Sigmoid colon (tissue), 7 donors: Measurements from ENCODE around the gene OR9G4. TPM values are rescaled to one million over a fixed set of nuclear protein-coding genes. Genes with fewer than 3 reads are reported as not detected.

Experiments used
- DNase-seq: peaks from one replicate; pipeline ENCODE4 v3.0.0-alpha.2; 2019
- H3K27ac ChIP-seq, 4 donors: fragments of 200-600 bp; sonication (generic); one replicate each; pipeline ENCODE4 v1.5.1; 2016 to 2019; ENCODE audit warnings: mild to moderate bottlenecking in 1 of 4
- H3K27me3 ChIP-seq, 3 donors: fragments of 200-600 bp; sonication (generic); one replicate each; pipeline ENCODE4 v1.5.1; 2019; ENCODE audit warnings: mild to moderate bottlenecking in 1 of 3
- H3K36me3 ChIP-seq, 4 donors: fragments of 200-600 bp; sonication (generic); one replicate each; pipeline ENCODE4 v1.5.1; 2016 to 2019
- H3K4me1 ChIP-seq, 4 donors: fragments of 200-600 bp; sonication (generic); one replicate each; pipeline ENCODE4 v1.5.1; 2017 to 2019
- H3K4me3 ChIP-seq, 4 donors: fragments of 200-600 bp; sonication (generic); one replicate each; pipeline ENCODE4 v1.5.1; 2017 to 2019; ENCODE audit warnings: mild to moderate bottlenecking in 2 of 4, moderate library complexity in 1 of 4
- H3K9me3 ChIP-seq, 4 donors: fragments of 200-600 bp in 3 of 4; sonication (generic) in 3 of 4; one replicate each; pipeline versions ENCODE4 v1.5.1 to v1.6.1; 2013 to 2019
- CTCF ChIP-seq, 4 experiments: fragments of 450-650 bp in 3 of 4; fragments of 200-600 bp in 1 of 4; IDR thresholded peaks; one replicate each; pipeline ENCODE4 v1.5.1; 2016 to 2019; ENCODE audit warnings: antibody characterized with exemption in 4 of 4, mild to moderate bottlenecking in 3 of 4, moderate library complexity in 2 of 4
- EP300 ChIP-seq, 4 donors: sonication (generic); formaldehyde crosslinking; IDR thresholded peaks; one replicate each; pipeline ENCODE4 v1.6.1; 2017; ENCODE audit warnings: antibody characterized with exemption in 4 of 4
- POLR2A ChIP-seq, 2 donors: fragments of 450-650 bp; IDR thresholded peaks; one replicate each; pipeline ENCODE4 v1.6.1; 2016; ENCODE audit warnings: antibody characterized with exemption in 2 of 2, mild to moderate bottlenecking in 2 of 2, moderate library complexity in 2 of 2
- POLR2AphosphoS5 ChIP-seq, 4 donors: sonication (generic); formaldehyde crosslinking; IDR thresholded peaks; one replicate each; pipeline ENCODE4 v1.6.1; 2017; ENCODE audit warnings: antibody characterized with exemption in 4 of 4
- WGBS, 2 donors: extraction: QIAGEN DNeasy Blood & Tissue Kit; methylation state at CpG; one replicate each; pipeline ENCODE4 v1.1.7; 2013; 5-methylcytosine and 5-hydroxymethylcytosine counted together
- intact Hi-C: fragments of 100-400 bp; cut with DNase I; formaldehyde crosslinking; loops from one replicate; pipeline ENCODE4 v1.15.1; 2023
- polyA plus RNA-seq, 3 donors: library from polyadenylated mRNA; stranded (reverse); fragments of 200-250 nt; gene quantifications; one replicate each; pipeline ENCODE4 v1.2.3, GENCODE V29; 2013
- small RNA-seq, 3 donors: library from RNA; depleted of rRNA; stranded (forward); fragments of <200 nt; gene quantifications; one replicate each; pipeline ENCODE3, GENCODE V24; 2016
- total RNA-seq, 4 donors: library from RNA; depleted of rRNA; stranded (reverse); fragments of >200 nt; gene quantifications; one replicate each; pipeline ENCODE4 v1.1.0, GENCODE V29; 2016
- donor health status: healthy with polysubstance abuse.
- donor health status: Bipolar disorder and iron deficiency.
- donor health status: healthy.

Gene OR9G4
- total and polyA plus RNA-seq, 7 donors = not detected

DNA sequence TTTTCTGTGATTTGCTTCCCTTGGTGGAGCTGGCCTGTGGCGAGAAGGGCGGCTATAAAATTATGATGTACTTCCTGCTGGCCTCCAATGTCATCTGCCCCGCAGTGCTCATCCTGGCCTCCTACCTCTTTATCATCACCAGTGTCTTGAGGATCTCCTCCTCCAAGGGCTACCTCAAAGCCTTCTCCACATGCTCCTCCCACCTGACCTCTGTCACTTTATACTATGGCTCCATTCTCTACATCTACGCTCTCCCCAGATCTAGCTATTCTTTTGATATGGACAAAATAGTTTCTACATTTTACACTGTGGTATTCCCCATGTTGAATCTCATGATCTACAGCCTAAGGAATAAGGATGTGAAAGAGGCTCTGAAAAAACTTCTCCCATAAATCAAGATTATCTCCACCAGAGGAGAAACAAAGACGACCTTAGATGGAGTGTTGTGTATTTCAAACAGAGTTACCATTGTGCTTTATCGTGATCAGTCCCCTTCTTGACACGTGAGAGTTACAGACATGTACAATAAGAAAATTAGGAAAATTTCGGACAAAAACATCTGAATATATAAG, 47.5 kb downstream of the OR9G4 start:
- H3K4me3 ChIP-seq = no peak overlapping the region
- H3K4me1 ChIP-seq = no peaks in the 10 kb centered on the region
- no peak for DNase-seq
- no peaks in the 10 kb centered on the region for H3K27me3 ChIP-seq
- H3K9me3 ChIP-seq = no peaks in the 10 kb centered on the region
- WGBS, 2 donors = 72 to 80% methylated on average over 8 of the region's 8 CpGs
- no peak overlapping the region for H3K27ac ChIP-seq
- H3K36me3 ChIP-seq = no peaks in the 10 kb centered on the region
- TF ChIP-seq POLR2AphosphoS5 (IDR thresholded peaks at IDR 0.05) = no peak
- no peak for TF ChIP-seq EP300 (IDR thresholded peaks at IDR 0.05)
- no peak for TF ChIP-seq CTCF (IDR thresholded peaks at IDR 0.05)
- no peak for TF ChIP-seq POLR2A (IDR thresholded peaks at IDR 0.05)
- intact Hi-C loops = no loop called here

- 63% methylated on average over 10 of the region's 10 CpGs for WGBS, 2 donors
- TF ChIP-seq POLR2AphosphoS5 (IDR thresholded peaks at IDR 0.05) = no peak
- TF ChIP-seq EP300 (IDR thresholded peaks at IDR 0.05) = no peak
- no peak for TF ChIP-seq POLR2A (IDR thresholded peaks at IDR 0.05)
- TF ChIP-seq CTCF (IDR thresholded peaks at IDR 0.05) = no peak
- H3K36me3 ChIP-seq = no peaks in the 10 kb centered on the region
- no peaks in the 10 kb centered on the region for H3K9me3 ChIP-seq
- DNase-seq = no peak
- H3K4me1 ChIP-seq = no peaks in the 10 kb centered on the region
- intact Hi-C loops = no loop called here
- no peak overlapping the region for H3K27ac ChIP-seq
- no peaks in the 10 kb centered on the region for H3K27me3 ChIP-seq
- H3K4me3 ChIP-seq = no peak overlapping the region
These were observed 48.1 kb downstream of the OR9G4 start for GRCh38 chr11:56700242-56700913.

- DNase-seq = no peak
- H3K27ac ChIP-seq = no peak within 1 kb of the TSS
- no peaks in the 10 kb centered on the region for H3K36me3 ChIP-seq
- no peaks in the 10 kb centered on the region for H3K27me3 ChIP-seq
- TF ChIP-seq EP300 (IDR thresholded peaks at IDR 0.05) (no peak), POLR2A (IDR thresholded peaks at IDR 0.05) (no peak), CTCF (IDR thresholded peaks at IDR 0.05) (no peak), POLR2AphosphoS5 (IDR thresholded peaks at IDR 0.05) (no peak)
- 94 to 95% methylated on average over 1 of the region's 1 CpG for WGBS, 2 donors
- no peaks in the 10 kb centered on the region for H3K9me3 ChIP-seq
- intact Hi-C loops = no loop called here
- H3K4me3 ChIP-seq = no peak within 1 kb of the TSS
- no peaks in the 10 kb centered on the region for H3K4me1 ChIP-seq
These were observed 49.7 kb downstream of the OR9G4 start, which contains the start of gene OR9G1 for GRCh38 chr11:56698795-56699194. OR9G1 (plus strand) TSS chr11:56699095; CDS start chr11:56700388, 1,293 bp downstream.

- Histone ChIP-seq H3K36me3 (no peaks in the 10 kb centered on the region), H3K27ac (no peak overlapping the region), H3K4me1 (no peaks in the 10 kb centered on the region), H3K4me3 (no peak overlapping the region), H3K9me3 (no peaks in the 10 kb centered on the region), H3K27me3 (no peaks in the 10 kb centered on the region)
- intact Hi-C loops = no loop called here
- DNase-seq = no peak
- TF ChIP-seq POLR2A (IDR thresholded peaks at IDR 0.05) (no peak), POLR2AphosphoS5 (IDR thresholded peaks at IDR 0.05) (no peak), EP300 (IDR thresholded peaks at IDR 0.05) (no peak), CTCF (IDR thresholded peaks at IDR 0.05) (no peak)
- WGBS, 2 donors = 50 to 72% methylated on average over 2 of the region's 2 CpGs
These were observed 55.1 kb downstream of the OR9G4 start for GRCh38 chr11:56693428-56693827.

Small RNA genes within 50 kb of the gene (small RNA-seq; reads per million reads assigned to genes)
- gene AP001803.1 = 0 to 0.07 (median 0) reads per million in 3 donors
- 0 reads per million in 3 donors for gene MIR6128

Other genes with a start within 250 kb of the OR9G4 start
- not detected for gene OR5M11, start 205.4 kb downstream of the OR9G4 start, total RNA-seq
- gene OR5M11, start 205.4 kb downstream of the OR9G4 start, polyA plus RNA-seq = not detected
- not detected for gene OR5M10, start 171.0 kb downstream of the OR9G4 start, total RNA-seq
- not detected for gene OR5M10, start 171.0 kb downstream of the OR9G4 start, polyA plus RNA-seq
- not detected for gene OR5M1, start 133.8 kb downstream of the OR9G4 start, total RNA-seq
- gene OR5M1, start 133.8 kb downstream of the OR9G4 start, polyA plus RNA-seq = not detected
- not detected for gene OR5AP2, start 106.3 kb downstream of the OR9G4 start, total RNA-seq
- not detected for gene OR5AP2, start 106.3 kb downstream of the OR9G4 start, polyA plus RNA-seq
- not detected for gene OR5AR1, start 85.0 kb downstream of the OR9G4 start, total RNA-seq
- gene OR5AR1, start 85.0 kb downstream of the OR9G4 start, polyA plus RNA-seq = not detected
- gene OR9G1, start 49.6 kb downstream of the OR9G4 start, total RNA-seq = not detected
- 1 to 10 TPM in 1 of 3 donors, not detected in 2; 1.8 TPM for gene OR9G1, start 49.6 kb downstream of the OR9G4 start, polyA plus RNA-seq
- not detected for gene OR5AK2, start 240.2 kb upstream of the OR9G4 start, total RNA-seq
- not detected for gene OR5AK2, start 240.2 kb upstream of the OR9G4 start, polyA plus RNA-seq